CD4-positive, CD25-positive, alpha-beta regulatory T cell (primary cell): ENCODE data around the gene RPS6KA2. TPM values are rescaled to one million over a fixed set of nuclear protein-coding genes. Genes with fewer than 3 reads are reported as not detected.

Experiments used
- ATAC-seq, 2 donors: fragments of 150-1000 bp; cut with Tn5 transposase; one replicate each; pipeline ENCODE4 v1.10.0; 2021; ENCODE audit warnings: low read depth in 2 of 2, moderate number of reproducible peaks in 2 of 2, moderate library complexity in 1 of 2
- DNase-seq, 3 donors: peaks; one replicate each; pipeline versions ENCODE4 v3.0.0 to v3.0.0-alpha.2; 2012 to 2022; ENCODE audit warnings: mixed read lengths in 1 of 3
- H3K27ac ChIP-seq: one replicate; pipeline ENCODE4 v1.7.0; 2013; ENCODE audit warnings: mild to moderate bottlenecking, low read length; ENCODE audit not compliant: insufficient read depth, poor library complexity, severe bottlenecking
- H3K27me3 ChIP-seq: one replicate; pipeline ENCODE4 v1.7.0; 2013; ENCODE audit warnings: low read length; ENCODE audit not compliant: control insufficient read depth, insufficient read depth
- H3K36me3 ChIP-seq: one replicate; pipeline ENCODE4 v1.7.0; 2013; ENCODE audit warnings: mild to moderate bottlenecking, low read length, moderate library complexity; ENCODE audit not compliant: control insufficient read depth, insufficient read depth
- H3K4me1 ChIP-seq: 2 replicates; pipeline ENCODE4 v1.7.0; 2013; ENCODE audit warnings: mild to moderate bottlenecking, low read length; ENCODE audit not compliant: insufficient read depth, control insufficient read depth, poor library complexity, severe bottlenecking
- H3K4me3 ChIP-seq: one replicate; pipeline ENCODE4 v1.7.0; 2013; ENCODE audit warnings: low read depth, mild to moderate bottlenecking, low read length, moderate library complexity
- H3K9me3 ChIP-seq, 2 experiments: 1 replicate in 1 of 2; 2 replicates in 1 of 2; pipeline ENCODE4 v1.7.0; 2013; ENCODE audit warnings: low read length in 2 of 2, mild to moderate bottlenecking in 1 of 2, moderate library complexity in 1 of 2; ENCODE audit not compliant: control insufficient read depth in 2 of 2
- H3K27ac Mint-ChIP-seq, 3 donors: one replicate each; pipeline ENCODE4 v1.8.0; 2020 to 2022; ENCODE audit warnings: mild to moderate bottlenecking in 3 of 3, mixed read lengths in 3 of 3, moderate library complexity in 2 of 3
- H3K27me3 Mint-ChIP-seq: one replicate; pipeline ENCODE4 v1.8.0; 2022; ENCODE audit warnings: mild to moderate bottlenecking, mixed read lengths
- H3K36me3 Mint-ChIP-seq: one replicate; pipeline ENCODE4 v1.8.0; 2020; ENCODE audit warnings: mixed read lengths
- H3K4me1 Mint-ChIP-seq, 4 donors: one replicate each; pipeline ENCODE4 v1.8.0; 2020 to 2022; ENCODE audit warnings: mixed read lengths in 4 of 4, mild to moderate bottlenecking in 1 of 4
- H3K4me3 Mint-ChIP-seq, 4 donors: one replicate each; pipeline ENCODE4 v1.8.0; 2020 to 2022; ENCODE audit warnings: mild to moderate bottlenecking in 4 of 4, mixed read lengths in 4 of 4, moderate library complexity in 3 of 4
- H3K9me3 Mint-ChIP-seq, 7 donors: one replicate each; pipeline ENCODE4 v1.8.0; 2020 to 2022; ENCODE audit warnings: mixed read lengths in 7 of 7, mild to moderate bottlenecking in 3 of 7, moderate library complexity in 2 of 7
- polyA plus RNA-seq, 4 donors: library from polyadenylated mRNA; unstranded; fragments of 300-500 nt; fragmentation: Illumina TruSeq; gene quantifications; one replicate each; pipeline ENCODE4 v1.2.3, GENCODE V29; 2021
- total RNA-seq: library from RNA; stranded (reverse); gene quantifications from one replicate; pipeline ENCODE4 v1.2.3, GENCODE V29; 2022

RPS6KA2 gene
- total and polyA plus RNA-seq, 5 donors from 2014 or later = 3.3 to 7.4 (median 5.2) TPM

- H3K9me3 Mint-ChIP-seq = peaks cover 0 to 18% (median 2%) of the 10 kb centered on the region in 7 donors
- H3K4me1 Mint-ChIP-seq = peaks cover 0 to 2% (median 0%) of the 10 kb centered on the region in 4 donors
- Histone ChIP-seq H3K27ac (no peak overlapping the region), H3K27me3 (no peaks in the 10 kb centered on the region), H3K4me1 (no peaks in the 10 kb centered on the region), H3K4me3 (no peak overlapping the region), H3K36me3 (no peaks in the 10 kb centered on the region), H3K9me3 (no peaks in the 10 kb centered on the region)
- peaks cover 23% of the 10 kb centered on the region for H3K36me3 Mint-ChIP-seq
- no peaks in the 10 kb centered on the region for H3K27me3 Mint-ChIP-seq
- no peak overlapping the region for H3K4me3 Mint-ChIP-seq
- no peak overlapping the region for H3K27ac Mint-ChIP-seq
- DNase-seq (no peak), ATAC-seq (no peak)
These were observed 48.4 kb downstream of the RPS6KA2 start for GRCh38 chr6:166578536-166579236.

DNA sequence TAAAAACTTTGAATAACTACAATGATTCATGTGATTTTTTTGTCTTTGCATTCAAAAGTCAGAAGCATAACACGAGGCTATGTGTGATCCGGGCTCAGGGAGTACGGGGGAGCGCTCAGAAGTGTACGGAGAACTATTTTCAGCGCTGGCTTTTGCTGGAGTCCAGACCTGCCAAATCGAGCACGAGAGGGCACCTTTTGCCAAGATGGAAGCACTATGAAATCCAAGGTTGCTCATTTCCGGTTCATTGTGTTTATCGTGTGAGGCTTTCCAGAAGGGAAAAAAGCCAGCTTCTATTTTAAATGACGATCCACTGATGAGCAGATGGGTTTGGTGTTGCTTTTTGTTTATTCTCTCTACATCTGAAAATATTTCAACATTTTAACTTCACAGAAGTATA, 51.8 kb downstream of the RPS6KA2 start:
- no peaks in the 10 kb centered on the region for H3K4me1 ChIP-seq
- ATAC-seq (no peak), DNase-seq (no peak)
- Mint-ChIP-seq H3K36me3 (peaks cover 23% of the 10 kb centered on the region), H3K4me3 (no peak overlapping the region), H3K27ac (peak overlapping the region in 1 of 3 donors; percentile 35), H3K27me3 (no peaks in the 10 kb centered on the region), H3K9me3 (peaks cover 0 to 18% (median 3%) of the 10 kb centered on the region in 7 donors), H3K4me1 (peaks cover 0 to 6% (median 0%) of the 10 kb centered on the region in 4 donors)
- H3K4me3 ChIP-seq = no peak overlapping the region
- no peak overlapping the region for H3K27ac ChIP-seq
- H3K27me3 ChIP-seq = no peaks in the 10 kb centered on the region
- H3K9me3 ChIP-seq = no peaks in the 10 kb centered on the region
- H3K36me3 ChIP-seq = no peaks in the 10 kb centered on the region

DNA sequence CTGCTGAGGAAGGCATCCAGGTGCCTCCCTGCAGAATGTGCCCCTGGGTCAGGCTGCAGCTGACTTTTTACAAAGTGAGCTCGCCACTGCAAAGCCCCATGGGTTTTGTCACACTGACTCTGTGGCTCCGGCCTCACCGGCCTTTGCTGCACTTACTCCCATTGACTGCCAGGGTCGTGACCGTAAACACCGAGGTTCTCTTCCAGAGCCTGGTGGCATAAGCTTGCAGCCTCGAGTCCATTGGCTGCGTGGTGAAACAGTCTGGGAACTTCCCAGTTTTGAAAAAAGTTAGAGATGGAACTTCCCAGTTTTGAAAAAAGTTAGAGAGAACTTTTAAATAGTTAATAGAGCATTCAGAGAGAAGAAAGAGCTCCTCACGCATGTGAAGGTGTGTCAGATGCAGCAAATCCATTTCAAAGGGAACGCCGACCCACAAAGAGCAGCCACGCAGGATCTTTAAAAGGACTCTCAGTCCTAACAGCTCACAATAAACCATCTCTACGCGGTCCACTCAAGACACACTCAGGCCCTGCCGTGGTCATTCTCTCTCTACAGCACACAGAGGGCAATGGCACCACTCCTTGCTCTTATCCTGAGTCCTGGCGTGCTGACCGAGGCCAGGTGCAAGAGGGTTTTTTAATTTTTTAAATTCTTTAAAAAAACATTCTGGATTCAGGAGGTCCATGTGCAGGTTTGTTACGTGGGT, 53.4 kb downstream of the RPS6KA2 start:
- no peaks in the 10 kb centered on the region for H3K9me3 ChIP-seq
- H3K27me3 Mint-ChIP-seq = no peaks in the 10 kb centered on the region
- H3K4me3 ChIP-seq = no peak overlapping the region
- peaks cover 0 to 18% (median 3%) of the 10 kb centered on the region in 7 donors for H3K9me3 Mint-ChIP-seq
- DNase-seq (no peak), ATAC-seq (no peak)
- H3K27me3 ChIP-seq = no peaks in the 10 kb centered on the region
- H3K27ac Mint-ChIP-seq = no peak overlapping the region
- no peaks in the 10 kb centered on the region for H3K36me3 ChIP-seq
- H3K4me1 ChIP-seq = no peaks in the 10 kb centered on the region
- peaks cover 18% of the 10 kb centered on the region for H3K36me3 Mint-ChIP-seq
- no peak overlapping the region for H3K4me3 Mint-ChIP-seq
- no peak overlapping the region for H3K27ac ChIP-seq
- peaks cover 0 to 6% (median 0%) of the 10 kb centered on the region in 4 donors for H3K4me1 Mint-ChIP-seq

GRCh38 chr6:166572370-166573261, 54.4 kb downstream of the RPS6KA2 start:
- no peak for ATAC-seq
- no peak for DNase-seq

DNA sequence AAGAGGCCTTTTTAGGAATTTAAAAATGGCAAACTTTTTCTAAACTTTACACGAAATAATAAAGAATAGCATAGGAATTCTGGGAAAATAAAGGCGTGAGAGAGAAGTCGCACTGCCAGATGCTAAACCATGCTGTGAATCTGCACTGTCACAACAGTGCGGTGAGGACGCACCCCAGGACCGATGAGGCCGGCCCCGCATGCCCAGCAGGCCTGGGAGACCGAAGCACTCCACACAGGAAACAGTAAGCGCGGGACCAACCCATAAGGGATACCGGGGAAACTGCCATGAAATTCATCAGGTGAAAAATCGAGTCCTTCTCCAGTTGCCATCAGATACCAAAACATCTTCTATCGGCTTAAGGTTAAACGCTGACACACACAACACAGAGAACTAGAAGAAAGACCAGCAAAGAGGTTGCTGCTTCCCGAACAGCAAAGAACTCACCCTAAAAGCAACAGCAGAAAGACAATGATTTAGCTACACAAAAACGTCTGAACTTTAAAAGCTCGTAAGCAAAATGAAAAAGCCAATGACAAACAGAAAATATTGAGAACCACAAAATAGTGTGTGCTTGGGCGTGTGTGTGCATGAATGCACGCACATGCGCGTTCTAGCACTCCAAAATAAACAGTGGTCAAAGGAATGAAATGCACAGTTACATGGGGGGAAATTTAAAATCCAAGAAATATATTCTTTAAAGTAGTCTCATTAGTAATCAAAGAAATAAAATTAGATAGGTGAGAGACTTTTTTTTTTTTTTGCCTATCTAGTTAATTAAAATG, 55.9 kb downstream of the RPS6KA2 start:
- Histone ChIP-seq H3K27me3 (no peaks in the 10 kb centered on the region), H3K36me3 (no peaks in the 10 kb centered on the region), H3K9me3 (no peaks in the 10 kb centered on the region), H3K4me3 (no peak overlapping the region), H3K4me1 (no peaks in the 10 kb centered on the region), H3K27ac (no peak overlapping the region)
- ATAC-seq (no peak), DNase-seq (no peak)
- H3K4me3 Mint-ChIP-seq = no peak overlapping the region
- H3K4me1 Mint-ChIP-seq = peaks cover 0 to 5% (median 0%) of the 10 kb centered on the region in 4 donors
- no peak overlapping the region for H3K27ac Mint-ChIP-seq
- peaks cover 5% of the 10 kb centered on the region for H3K36me3 Mint-ChIP-seq
- H3K27me3 Mint-ChIP-seq = no peaks in the 10 kb centered on the region
- H3K9me3 Mint-ChIP-seq = peaks cover 0 to 6% (median 1%) of the 10 kb centered on the region in 7 donors

More at GRCh38 chr6:166572370-166573261, 54.4 kb downstream of the RPS6KA2 start:
- H3K27ac ChIP-seq = no peak overlapping the region
- peaks cover 14% of the 10 kb centered on the region for H3K36me3 Mint-ChIP-seq
- no peak overlapping the region for H3K4me3 ChIP-seq
- peaks cover 0 to 6% (median 0%) of the 10 kb centered on the region in 4 donors for H3K4me1 Mint-ChIP-seq
- H3K4me3 Mint-ChIP-seq = no peak overlapping the region
- peaks cover 0 to 15% (median 2%) of the 10 kb centered on the region in 7 donors for H3K9me3 Mint-ChIP-seq
- H3K27ac Mint-ChIP-seq = no peak overlapping the region
- no peaks in the 10 kb centered on the region for H3K36me3 ChIP-seq
- H3K4me1 ChIP-seq = no peaks in the 10 kb centered on the region
- H3K27me3 ChIP-seq = no peaks in the 10 kb centered on the region
- no peaks in the 10 kb centered on the region for H3K27me3 Mint-ChIP-seq
- H3K9me3 ChIP-seq = no peaks in the 10 kb centered on the region

DNA sequence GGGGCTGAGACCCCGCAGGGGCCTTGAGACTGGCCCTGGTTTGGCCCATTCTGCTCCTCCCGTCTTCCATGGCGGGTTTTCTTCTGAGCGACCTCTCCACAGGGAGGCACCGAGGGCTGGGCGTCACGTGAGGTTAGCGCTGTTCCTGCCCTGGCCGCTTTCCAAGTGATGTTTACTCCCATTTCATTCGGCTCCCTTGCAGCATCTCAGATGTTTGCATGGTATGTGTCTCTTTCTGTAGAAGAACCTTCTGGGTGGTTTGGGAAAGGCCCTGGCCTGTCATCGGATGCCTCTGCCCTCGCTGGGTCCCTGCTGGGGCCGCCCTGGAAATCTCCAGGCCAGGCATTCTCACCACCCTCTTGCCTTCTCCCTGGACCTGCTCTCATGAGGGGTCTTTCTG, 57.8 kb downstream of the RPS6KA2 start:
- no peaks in the 10 kb centered on the region for H3K4me1 ChIP-seq
- H3K9me3 ChIP-seq = no peaks in the 10 kb centered on the region
- H3K4me3 ChIP-seq = no peak overlapping the region
- no peak for DNase-seq
- Mint-ChIP-seq H3K27me3 (no peaks in the 10 kb centered on the region), H3K9me3 (peaks cover 0 to 2% (median 0%) of the 10 kb centered on the region in 7 donors), H3K4me3 (no peak overlapping the region), H3K27ac (no peak overlapping the region), H3K36me3 (no peaks in the 10 kb centered on the region), H3K4me1 (peaks cover 0 to 4% (median 0%) of the 10 kb centered on the region in 4 donors)
- no peaks in the 10 kb centered on the region for H3K36me3 ChIP-seq
- ATAC-seq = no peak
- no peaks in the 10 kb centered on the region for H3K27me3 ChIP-seq
- no peak overlapping the region for H3K27ac ChIP-seq

DNA sequence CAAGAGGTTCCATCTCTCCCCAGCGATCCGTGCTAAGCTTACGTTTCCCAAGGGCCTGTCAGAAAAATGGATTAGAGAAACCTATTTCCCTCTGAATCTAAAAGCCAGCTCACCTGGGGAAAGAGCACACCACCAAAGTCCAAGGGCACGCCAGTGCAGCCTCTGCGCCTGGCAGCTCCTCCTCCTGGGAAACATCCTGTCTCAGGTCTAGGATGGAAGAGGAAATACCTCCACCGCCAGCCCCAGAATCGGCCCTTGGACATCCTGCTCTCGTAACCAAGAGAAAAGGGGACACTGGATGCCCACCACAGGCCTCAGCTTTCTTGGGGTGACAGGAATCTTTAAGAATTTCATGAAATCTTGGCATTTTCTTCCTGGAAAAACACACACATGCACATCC, 59.2 kb downstream of the RPS6KA2 start:
- no peak for ATAC-seq
- peaks cover 0 to 4% (median 0%) of the 10 kb centered on the region in 4 donors for H3K4me1 Mint-ChIP-seq
- H3K27ac ChIP-seq = no peak overlapping the region
- no peak overlapping the region for H3K27ac Mint-ChIP-seq
- H3K27me3 Mint-ChIP-seq = no peaks in the 10 kb centered on the region
- H3K4me1 ChIP-seq = no peaks in the 10 kb centered on the region
- H3K36me3 Mint-ChIP-seq = peaks cover 7% of the 10 kb centered on the region
- no peaks in the 10 kb centered on the region for H3K27me3 ChIP-seq
- no peak overlapping the region for H3K4me3 ChIP-seq
- H3K36me3 ChIP-seq = no peaks in the 10 kb centered on the region
- H3K9me3 ChIP-seq = no peaks in the 10 kb centered on the region
- no peak for DNase-seq
- H3K9me3 Mint-ChIP-seq = peaks cover 0 to 2% (median 0%) of the 10 kb centered on the region in 7 donors
- H3K4me3 Mint-ChIP-seq = no peak overlapping the region
